Large intestine (tissue), 3 donors: Measurements from ENCODE around the gene KPNA6. TPM values are rescaled to one million over a fixed set of nuclear protein-coding genes. Genes with fewer than 3 reads are reported as not detected.
A peak's percentile ranks its signal among the peaks of the same experiment; 100 is the strongest.

Source experiments
- DNase-seq, 2 donors: peaks; one replicate each; pipeline versions ENCODE4 v3.0.0 to v3.0.0-alpha.2; 2013
- H3K27ac ChIP-seq: one replicate; pipeline ENCODE4 v1.5.1; 2013; ENCODE audit warnings: low read length
- H3K27me3 ChIP-seq: 2 replicates; pipeline ENCODE4 v1.6.1; 2013; ENCODE audit warnings: low read length; ENCODE audit not compliant: control insufficient read depth, insufficient read depth
- H3K36me3 ChIP-seq: 2 replicates; pipeline ENCODE4 v1.6.1; 2013; ENCODE audit warnings: low read length; ENCODE audit not compliant: control insufficient read depth, insufficient read depth
- H3K4me1 ChIP-seq: one replicate; pipeline ENCODE4 v1.6.1; 2013; ENCODE audit warnings: low read length; ENCODE audit not compliant: control insufficient read depth, insufficient read depth
- H3K4me3 ChIP-seq: one replicate; pipeline ENCODE4 v1.5.1; 2013; ENCODE audit warnings: low read length
- H3K9me3 ChIP-seq: one replicate; pipeline ENCODE4 v1.6.1; 2013; ENCODE audit warnings: mild to moderate bottlenecking, low read depth, low read length, moderate library complexity; ENCODE audit not compliant: control insufficient read depth
- WGBS: methylation state at CpG from one replicate; pipeline ENCODE4 v1.1.5; 2013; ENCODE audit warnings: low lambda C conversion rate; ENCODE audit not compliant: insufficient coverage; 5-methylcytosine and 5-hydroxymethylcytosine counted together
- polyA plus RNA-seq: library from polyadenylated mRNA; unstranded; fragments of 120-200 nt; gene quantifications from one replicate; pipeline ENCODE4 v1.2.1, GENCODE V29; 2013

Gene KPNA6
- polyA plus RNA-seq, 1 donor, result 25.3 TPM

GRCh38 chr1:32199717-32200072 lies 91.8 kb downstream of the KPNA6 start:
- Histone ChIP-seq H3K36me3 (peaks cover 37% of the 10 kb centered on the region), H3K4me1 (peaks cover 22% of the 10 kb centered on the region), H3K27ac (peak overlapping the region; percentile 67), H3K27me3 (no peaks in the 10 kb centered on the region), H3K9me3 (peaks cover 2% of the 10 kb centered on the region), H3K4me3 (peak overlapping the region; percentile 52)
- WGBS, result no CpG with 5 or more reads among the region's 6 CpGs
- no peak for DNase-seq

- H3K27me3 ChIP-seq, result no peaks in the 10 kb centered on the region
- H3K27ac ChIP-seq, result peak within 1 kb of the TSS; percentile 67
- peak; percentile 43 to 75 for DNase-seq
- WGBS, result no CpG with 5 or more reads among the region's 34 CpGs
- H3K9me3 ChIP-seq, result peaks cover 2% of the 10 kb centered on the region
- peaks cover 30% of the 10 kb centered on the region for H3K36me3 ChIP-seq
- peaks cover 22% of the 10 kb centered on the region for H3K4me1 ChIP-seq
- H3K4me3 ChIP-seq, result peak within 1 kb of the TSS; percentile 52
Observed at GRCh38 chr1:32200226-32201010, 92.6 kb downstream of the KPNA6 start, which contains the start of gene CCDC28B. CCDC28B (plus strand) TSS chr1:32200595; CDS start chr1:32201936, 1,341 bp downstream.

GRCh38 chr1:32201011-32201855 lies 93.4 kb downstream of the KPNA6 start:
- Histone ChIP-seq H3K27ac (peak overlapping the region; percentile 67), H3K9me3 (peaks cover 2% of the 10 kb centered on the region), H3K36me3 (peaks cover 22% of the 10 kb centered on the region), H3K4me1 (peaks cover 24% of the 10 kb centered on the region), H3K4me3 (peak overlapping the region; percentile 52), H3K27me3 (no peaks in the 10 kb centered on the region)
- WGBS, result no CpG with 5 or more reads among the region's 26 CpGs
- DNase-seq, result peak; percentile 39 to 64

GRCh38 chr1:32204943-32205361 lies 97.1 kb downstream of the KPNA6 start:
- Histone ChIP-seq H3K36me3 (no peaks in the 10 kb centered on the region), H3K4me1 (peaks cover 24% of the 10 kb centered on the region), H3K27me3 (no peaks in the 10 kb centered on the region), H3K4me3 (peak overlapping the region; percentile 77), H3K9me3 (peaks cover 2% of the 10 kb centered on the region), H3K27ac (no peak overlapping the region)
- no peak for DNase-seq
- WGBS, result no CpG with 5 or more reads among the region's 26 CpGs

GRCh38 chr1:32205401-32206370 lies 97.8 kb downstream of the KPNA6 start, which contains the start of gene IQCC:
IQCC (plus strand) TSS chr1:32205671; CDS start chr1:32205682, 11 bp downstream.
- Histone ChIP-seq H3K27me3 (no peaks in the 10 kb centered on the region), H3K9me3 (peaks cover 2% of the 10 kb centered on the region), H3K27ac (no peak within 1 kb of the TSS), H3K36me3 (no peaks in the 10 kb centered on the region), H3K4me3 (peak within 1 kb of the TSS; percentile 77), H3K4me1 (peaks cover 20% of the 10 kb centered on the region)
- WGBS, result no CpG with 5 or more reads among the region's 77 CpGs
- peak; percentile 88 to 90 for DNase-seq

- no CpG with 5 or more reads among the region's 6 CpGs for WGBS
- Histone ChIP-seq H3K36me3 (no peaks in the 10 kb centered on the region), H3K9me3 (no peaks in the 10 kb centered on the region), H3K4me1 (peaks cover 9% of the 10 kb centered on the region), H3K27me3 (no peaks in the 10 kb centered on the region), H3K4me3 (no peak overlapping the region), H3K27ac (peak overlapping the region; percentile 16)
- DNase-seq, result no peak
Observed at GRCh38 chr1:32208469-32208868, 100.6 kb downstream of the KPNA6 start.

GRCh38 chr1:32208891-32209328 lies 101.1 kb downstream of the KPNA6 start, which contains the start of gene DCDC2B:
DCDC2B (plus strand) TSS chr1:32209089; CDS start chr1:32209094, 5 bp downstream.
- Histone ChIP-seq H3K4me1 (peaks cover 9% of the 10 kb centered on the region), H3K36me3 (no peaks in the 10 kb centered on the region), H3K9me3 (no peaks in the 10 kb centered on the region), H3K27ac (peak within 1 kb of the TSS; percentile 16), H3K4me3 (no peak within 1 kb of the TSS), H3K27me3 (no peaks in the 10 kb centered on the region)
- peak; percentile 79 to 91 for DNase-seq
- WGBS, result no CpG with 5 or more reads among the region's 5 CpGs

GRCh38 chr1:32215629-32216480 lies 108.0 kb downstream of the KPNA6 start:
- H3K36me3 ChIP-seq, result peaks cover 39% of the 10 kb centered on the region
- H3K27ac ChIP-seq, result peak overlapping the region; percentile 83
- no peaks in the 10 kb centered on the region for H3K9me3 ChIP-seq
- peaks cover 24% of the 10 kb centered on the region for H3K4me1 ChIP-seq
- WGBS, result no CpG with 5 or more reads among the region's 10 CpGs
- H3K27me3 ChIP-seq, result no peaks in the 10 kb centered on the region
- H3K4me3 ChIP-seq, result no peak overlapping the region
- DNase-seq, result peak; percentile 63 to 75

GRCh38 chr1:32216566-32216965 lies 108.7 kb downstream of the KPNA6 start:
- no peak for DNase-seq
- H3K36me3 ChIP-seq, result peaks cover 39% of the 10 kb centered on the region

More at GRCh38 chr1:32216566-32216965, 108.7 kb downstream of the KPNA6 start:
- no peak overlapping the region for H3K4me3 ChIP-seq
- WGBS, result no CpG with 5 or more reads among the region's 5 CpGs
- peaks cover 31% of the 10 kb centered on the region for H3K4me1 ChIP-seq
- peak overlapping the region; percentile 83 for H3K27ac ChIP-seq
- no peaks in the 10 kb centered on the region for H3K27me3 ChIP-seq
- no peaks in the 10 kb centered on the region for H3K9me3 ChIP-seq
